ENCODE data around the gene ACOD1. TPM values are rescaled to one million over a fixed set of nuclear protein-coding genes. Genes with fewer than 3 reads are reported as not detected.
A peak's percentile ranks its signal among the peaks of the same experiment; 100 is the strongest.

The ACOD1 gene
- total RNA-seq, 4 donors from 2014 or later, result not detected

DNA sequence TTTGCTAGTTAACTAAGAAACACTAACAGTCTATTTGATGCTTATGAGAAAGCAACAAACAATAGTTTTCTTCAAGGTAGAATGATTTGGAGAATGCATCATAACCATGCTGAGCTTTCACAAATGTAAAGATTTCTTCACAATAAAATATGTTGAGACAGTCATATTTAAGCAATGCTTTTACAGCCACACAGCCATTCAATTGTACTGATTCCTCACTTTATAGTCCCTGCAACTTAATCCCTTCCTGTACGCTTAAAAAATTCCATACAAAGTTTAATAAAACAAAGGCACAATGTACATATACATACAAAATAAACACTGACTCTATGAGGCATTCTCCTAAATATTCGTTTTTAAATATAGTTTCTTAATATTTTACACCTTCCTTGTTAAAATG, 4.7 kb upstream of the ACOD1 start:
- WGBS, 2 donors, result 52 to 65% methylated on average over 2 of the region's 2 CpGs
- intact Hi-C loops (cut with DNase I), result no loop called here
- Histone ChIP-seq H3K36me3 (no peaks in the 10 kb centered on the region), H3K4me1 (peaks cover 0 to 13% (median 9%) of the 10 kb centered on the region in 3 donors), H3K9me3 (no peaks in the 10 kb centered on the region), H3K27ac (no peak overlapping the region), H3K4me3 (no peak overlapping the region), H3K27me3 (no peaks in the 10 kb centered on the region)
- TF ChIP-seq CTCF (IDR thresholded peaks at IDR 0.05), result no peak
- TF ChIP-seq POLR2A (IDR thresholded peaks at IDR 0.05), result no peak
- DNase-seq, result no peak

- no peak overlapping the region for H3K4me3 ChIP-seq
- TF ChIP-seq POLR2A (IDR thresholded peaks at IDR 0.05) (no peak), CTCF (IDR thresholded peaks at IDR 0.05) (no peak)
- no peak for DNase-seq
- no peaks in the 10 kb centered on the region for H3K27me3 ChIP-seq
- 24 to 41% methylated on average over 4 of the region's 4 CpGs for WGBS, 2 donors
- H3K27ac ChIP-seq, result peak overlapping the region in 2 of 4 donors; percentile 12 to 57
- no peaks in the 10 kb centered on the region for H3K9me3 ChIP-seq
- intact Hi-C loops (cut with DNase I), result no loop called here
- no peaks in the 10 kb centered on the region for H3K36me3 ChIP-seq
- H3K4me1 ChIP-seq, result peaks cover 0 to 13% (median 6%) of the 10 kb centered on the region in 3 donors
Measured at GRCh38 chr13:76944456-76944855, 3.9 kb upstream of the ACOD1 start.

DNA sequence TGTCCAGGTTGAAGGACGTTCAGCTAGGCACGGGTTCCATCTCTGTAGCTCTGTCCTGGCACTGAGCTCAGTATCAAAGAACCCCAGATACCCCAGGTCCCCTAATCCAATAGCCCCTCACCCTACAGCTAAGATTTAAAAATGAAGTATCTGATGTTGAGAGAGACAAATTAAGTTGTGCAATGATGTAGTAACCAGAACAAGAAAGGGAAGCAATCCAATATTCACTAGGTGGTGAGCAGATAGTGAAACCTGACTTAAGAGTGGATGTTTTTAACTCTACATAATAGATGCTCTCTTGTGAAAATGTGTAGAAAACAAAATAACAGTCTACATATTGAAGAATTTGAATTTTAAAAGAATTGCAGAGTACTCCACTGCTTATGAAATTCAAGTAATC, 1.8 kb downstream of the ACOD1 start:
- TF ChIP-seq CTCF (IDR thresholded peaks at IDR 0.05), result no peak
- TF ChIP-seq POLR2A (IDR thresholded peaks at IDR 0.05), result no peak
- WGBS, 2 donors, result 91 to 100% methylated on average over 2 of the region's 2 CpGs
- Histone ChIP-seq H3K9me3 (no peaks in the 10 kb centered on the region), H3K4me3 (no peak overlapping the region), H3K4me1 (peaks cover 0 to 2% (median 0%) of the 10 kb centered on the region in 3 donors), H3K36me3 (no peaks in the 10 kb centered on the region), H3K27me3 (peaks cover 0 to 12% (median 0%) of the 10 kb centered on the region in 4 donors), H3K27ac (no peak overlapping the region)
- no peak for DNase-seq
- intact Hi-C loops (cut with DNase I), result no loop called here

- TF ChIP-seq CTCF (IDR thresholded peaks at IDR 0.05) (no peak), POLR2A (IDR thresholded peaks at IDR 0.05) (no peak)
- Histone ChIP-seq H3K27me3 (peaks cover 0 to 12% (median 0%) of the 10 kb centered on the region in 4 donors), H3K36me3 (no peaks in the 10 kb centered on the region), H3K9me3 (peaks cover 0 to 2% (median 0%) of the 10 kb centered on the region in 3 donors), H3K4me1 (no peaks in the 10 kb centered on the region), H3K27ac (no peak overlapping the region), H3K4me3 (no peak overlapping the region)
- no peak for DNase-seq
- intact Hi-C loops (cut with DNase I), result no loop called here
- 19 to 45% methylated on average over 3 of the region's 3 CpGs for WGBS, 2 donors
Measured at GRCh38 chr13:76953968-76954367, 5.7 kb downstream of the ACOD1 start.

DNA sequence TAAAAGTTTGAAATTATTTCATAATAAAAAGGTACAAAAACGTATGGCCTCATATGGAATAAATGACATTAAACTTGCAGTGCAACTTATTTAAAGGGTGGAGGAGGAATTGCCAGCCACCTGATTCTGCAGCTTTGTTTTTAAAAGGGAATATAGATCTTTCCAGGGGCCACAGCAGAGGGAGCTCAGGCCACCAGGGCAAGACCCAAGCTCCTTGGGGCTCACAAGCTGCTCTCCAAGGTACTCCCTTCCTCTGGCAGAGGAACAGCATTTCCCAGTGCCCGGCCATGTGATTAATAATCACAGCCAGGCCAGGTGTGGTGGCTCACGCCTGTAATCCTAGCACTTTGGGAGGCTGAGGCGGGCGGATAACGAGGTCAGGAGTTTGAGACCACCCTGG, 6.2 kb downstream of the ACOD1 start:
- H3K9me3 ChIP-seq, result peaks cover 0 to 7% (median 2%) of the 10 kb centered on the region in 3 donors
- DNase-seq, result no peak
- no peaks in the 10 kb centered on the region for H3K4me1 ChIP-seq
- no peak overlapping the region for H3K27ac ChIP-seq
- H3K27me3 ChIP-seq, result peaks cover 0 to 12% (median 0%) of the 10 kb centered on the region in 4 donors
- no peak overlapping the region for H3K4me3 ChIP-seq
- TF ChIP-seq POLR2A (IDR thresholded peaks at IDR 0.05), result no peak
- TF ChIP-seq CTCF (IDR thresholded peaks at IDR 0.05), result no peak
- 58 to 66% methylated on average over 3 to 6 of the region's 6 CpGs for WGBS, 2 donors
- intact Hi-C loops (cut with DNase I), result no loop called here
- H3K36me3 ChIP-seq, result no peaks in the 10 kb centered on the region
